RWPE2 (cell line): Measurements from ENCODE around the gene TAF4.

Experiments used
- ATAC-seq: fragments of 200-7000 bp; cut with Tn5 transposase; 3 replicates; pipeline ENCODE4 v1.9.1; 2021; ENCODE audit warnings: low read depth
- DNase-seq: peaks from one replicate; pipeline ENCODE4 v3.0.0-alpha.2; 2020; ENCODE audit warnings: low spot score
- H3K27ac ChIP-seq: fragments of 450-650 bp; 2 replicates; pipeline ENCODE4 v1.5.1; 2017; ENCODE audit warnings: mild to moderate bottlenecking; ENCODE audit not compliant: poor library complexity, severe bottlenecking
- H3K27me3 ChIP-seq: fragments of 250-450 bp; sonication (Bioruptor Pico); 2 replicates; pipeline ENCODE4 v1.5.1; 2021; ENCODE audit warnings: mild to moderate bottlenecking, moderate library complexity; ENCODE audit not compliant: insufficient read depth, poor library complexity, severe bottlenecking
- H3K36me3 ChIP-seq: fragments of 250-450 bp; sonication (Bioruptor Pico); 2 replicates; pipeline ENCODE4 v1.5.1; 2020; ENCODE audit warnings: low read depth, mild to moderate bottlenecking, moderate library complexity
- H3K4me1 ChIP-seq: fragments of 250-450 bp; sonication (Bioruptor Pico); 2 replicates; pipeline ENCODE4 v1.5.1; 2021; ENCODE audit warnings: mild to moderate bottlenecking, moderate library complexity; ENCODE audit not compliant: insufficient read depth, poor library complexity, severe bottlenecking
- H3K4me3 ChIP-seq: fragments of 250-450 bp; sonication (Bioruptor Pico); 2 replicates; pipeline ENCODE4 v1.5.1; 2021; ENCODE audit warnings: mild to moderate bottlenecking, moderate library complexity; ENCODE audit not compliant: severe bottlenecking
- H3K9me3 ChIP-seq: fragments of 250-450 bp; sonication (Bioruptor Pico); 2 replicates; pipeline ENCODE4 v1.5.1; 2021; ENCODE audit warnings: mild to moderate bottlenecking, moderate library complexity; ENCODE audit not compliant: severe bottlenecking
- CTCF ChIP-seq: fragments of 450-650 bp; IDR thresholded peaks from one replicate; pipeline ENCODE4 v1.5.1; 2017; ENCODE audit warnings: mild to moderate bottlenecking, moderate library complexity; ENCODE audit not compliant: poor library complexity, severe bottlenecking

The TAF4 gene

GRCh38 chr20:62045529-62046285, 20.0 kb downstream of the TAF4 start:
- ATAC-seq, result no peak
- H3K4me3 ChIP-seq, result no peak overlapping the region
- TF ChIP-seq CTCF, result no peak
- H3K4me1 ChIP-seq, result no peaks in the 10 kb centered on the region
- H3K36me3 ChIP-seq, result no peaks in the 10 kb centered on the region; the same call in 1 of the 2 replicates
- no peaks in the 10 kb centered on the region for H3K27me3 ChIP-seq
- H3K9me3 ChIP-seq, result no peaks in the 10 kb centered on the region
- DNase-seq, result no peak
- no peak overlapping the region for H3K27ac ChIP-seq

- H3K36me3 ChIP-seq, result no peaks in the 10 kb centered on the region; the same call in 1 of the 2 replicates
- no peak for TF ChIP-seq CTCF
Measured at GRCh38 chr20:62045118-62045517, 20.6 kb downstream of the TAF4 start.

DNA sequence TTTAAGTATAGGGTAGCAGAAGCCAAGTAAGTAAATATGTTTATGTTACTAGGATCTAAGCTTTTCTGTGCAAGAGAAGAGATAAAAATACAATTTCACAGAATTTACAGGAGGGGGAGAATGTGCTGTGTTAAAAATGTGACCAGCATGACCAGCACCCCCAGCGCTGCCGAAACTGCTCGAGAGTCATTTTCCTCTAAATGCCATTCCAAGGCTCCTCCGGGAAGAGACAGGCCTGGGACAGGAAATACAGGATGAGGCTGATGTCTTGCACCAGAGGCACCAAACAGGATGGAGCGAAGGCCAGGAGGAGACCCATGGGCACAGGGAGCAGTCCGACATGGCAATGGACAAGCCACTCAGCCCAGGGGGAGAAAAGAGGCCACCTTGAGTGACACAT, 21.1 kb downstream of the TAF4 start:
- no peak for DNase-seq
- no peaks in the 10 kb centered on the region for H3K4me1 ChIP-seq
- no peaks in the 10 kb centered on the region for H3K27me3 ChIP-seq
- H3K9me3 ChIP-seq, result no peaks in the 10 kb centered on the region
- ATAC-seq, result no peak
- no peak overlapping the region for H3K4me3 ChIP-seq
- no peak for TF ChIP-seq CTCF
- no peak overlapping the region for H3K27ac ChIP-seq
- H3K36me3 ChIP-seq, result no peaks in the 10 kb centered on the region; the same call in 1 of the 2 replicates

More at GRCh38 chr20:62045118-62045517, 20.6 kb downstream of the TAF4 start:
- H3K4me3 ChIP-seq, result no peak overlapping the region
- ATAC-seq (no peak), DNase-seq (no peak)
- no peak overlapping the region for H3K27ac ChIP-seq
- H3K27me3 ChIP-seq, result no peaks in the 10 kb centered on the region
- no peaks in the 10 kb centered on the region for H3K4me1 ChIP-seq
- H3K9me3 ChIP-seq, result no peaks in the 10 kb centered on the region

GRCh38 chr20:62043131-62043914, 22.4 kb downstream of the TAF4 start:
- no peaks in the 10 kb centered on the region for H3K9me3 ChIP-seq
- no peak overlapping the region for H3K4me3 ChIP-seq
- ATAC-seq (peak; percentile 38), DNase-seq (no peak)
- H3K36me3 ChIP-seq, result no peaks in the 10 kb centered on the region; the same call in 1 of the 2 replicates
- no peak for TF ChIP-seq CTCF
- H3K4me1 ChIP-seq, result no peaks in the 10 kb centered on the region
- H3K27me3 ChIP-seq, result no peaks in the 10 kb centered on the region
- no peak overlapping the region for H3K27ac ChIP-seq
